GM23338 (cell line): ENCODE data around the gene TARS2. TPM values are rescaled to one million over a fixed set of nuclear protein-coding genes. Genes with fewer than 3 reads are reported as not detected.

Experiments used
- ATAC-seq: fragments of 200-7000 bp; cut with Tn5 transposase; 3 replicates; pipeline ENCODE4 v1.9.1; 2020
- DNase-seq: peaks from one replicate; pipeline ENCODE4 v3.0.0-alpha.2; 2015; ENCODE audit warnings: low spot score
- H2AFZ ChIP-seq: fragments of 200-600 bp; sonication (generic); 2 replicates; pipeline ENCODE4 v1.8.0; 2016; ENCODE audit warnings: antibody characterized with exemption, mild to moderate bottlenecking, moderate library complexity
- H3F3A ChIP-seq: fragments of 200-600 bp; sonication (generic); replicated peaks from 2 replicates; pipeline ENCODE4 v1.8.0; 2017; ENCODE audit warnings: antibody characterized with exemption, mixed run types, low read depth
- H3K27ac ChIP-seq: fragments of 200-600 bp; sonication (generic); 2 replicates; pipeline ENCODE4 v1.6.1; 2016; ENCODE audit warnings: low read depth
- H3K27me3 ChIP-seq: fragments of 200-600 bp; sonication (generic); 2 replicates; pipeline ENCODE4 v1.8.0; 2016; ENCODE audit warnings: mild to moderate bottlenecking, mixed run types, moderate library complexity; ENCODE audit not compliant: insufficient read depth
- H3K36me3 ChIP-seq: fragments of 200-600 bp; sonication (generic); 2 replicates; pipeline ENCODE4 v1.8.0; 2016; ENCODE audit warnings: mild to moderate bottlenecking; ENCODE audit not compliant: insufficient read depth
- H3K4me1 ChIP-seq: fragments of 200-600 bp; sonication (generic); 2 replicates; pipeline ENCODE4 v1.8.0; 2016; ENCODE audit warnings: mild to moderate bottlenecking, moderate library complexity; ENCODE audit not compliant: insufficient read depth
- H3K4me2 ChIP-seq: fragments of 200-600 bp; sonication (generic); 2 replicates; pipeline ENCODE4 v1.7.1; 2017; ENCODE audit warnings: mixed run types
- H3K4me3 ChIP-seq: fragments of 200-600 bp; sonication (generic); 2 replicates; pipeline ENCODE4 v1.6.1; 2016; ENCODE audit warnings: mixed run types
- H3K79me2 ChIP-seq: fragments of 200-600 bp; sonication (generic); replicated peaks from 2 replicates; pipeline ENCODE4 v1.8.0; 2017; ENCODE audit warnings: mild to moderate bottlenecking; ENCODE audit not compliant: insufficient read depth
- H3K9me2 ChIP-seq: fragments of 200-600 bp; sonication (generic); 2 replicates; pipeline ENCODE4 v1.8.0; 2017; ENCODE audit not compliant: insufficient read depth
- H4K20me1 ChIP-seq: fragments of 200-600 bp; sonication (generic); replicated peaks from 2 replicates; pipeline ENCODE4 v1.8.0; 2017; ENCODE audit warnings: mild to moderate bottlenecking; ENCODE audit not compliant: insufficient read depth
- H3K27ac Mint-ChIP-seq: 2 replicates; pipeline ENCODE4 v1.8.0; 2020; ENCODE audit warnings: inconsistent platforms, mild to moderate bottlenecking, moderate library complexity, mixed read lengths
- H3K27me3 Mint-ChIP-seq: 3 replicates; pipeline ENCODE4 v1.8.0; 2022; ENCODE audit warnings: low read depth, mild to moderate bottlenecking, moderate library complexity, mixed read lengths, inconsistent platforms; ENCODE audit not compliant: insufficient read depth, poor library complexity
- H3K36me3 Mint-ChIP-seq: 3 replicates; pipeline ENCODE4 v1.8.0; 2021; ENCODE audit warnings: low read depth, mild to moderate bottlenecking, inconsistent platforms, moderate library complexity, mixed read lengths
- H3K4me1 Mint-ChIP-seq: 3 replicates; pipeline ENCODE4 v1.8.0; 2020; ENCODE audit warnings: mild to moderate bottlenecking, inconsistent platforms, mixed read lengths
- H3K4me3 Mint-ChIP-seq: 3 replicates; pipeline ENCODE4 v1.8.0; 2021; ENCODE audit warnings: moderate library complexity, mild to moderate bottlenecking, inconsistent platforms, mixed read lengths
- H3K9me3 Mint-ChIP-seq: 3 replicates; pipeline ENCODE4 v1.8.0; 2020; ENCODE audit warnings: moderate library complexity, mild to moderate bottlenecking, inconsistent platforms, mixed read lengths
- CREB1 ChIP-seq: fragments of 250-450 bp; sonication (Bioruptor Pico); IDR thresholded peaks from 2 replicates; pipeline ENCODE4 v1.5.0; 2020; ENCODE audit warnings: low read depth, mild to moderate bottlenecking, moderate library complexity
- EZH2phosphoT487 ChIP-seq: fragments of 200-600 bp; sonication (generic); IDR thresholded peaks from one replicate; pipeline ENCODE4 v1.8.1; 2018; ENCODE audit warnings: antibody characterized with exemption; ENCODE audit not compliant: unreplicated experiment
- JUNB ChIP-seq: IDR thresholded peaks from one replicate; pipeline ENCODE4 v1.6.1; 2016; ENCODE audit warnings: antibody characterized with exemption; ENCODE audit not compliant: unreplicated experiment
- NANOG ChIP-seq: IDR thresholded peaks from 2 replicates; pipeline ENCODE4 v1.6.1; 2016; ENCODE audit warnings: antibody characterized with exemption, borderline replicate concordance
- POLR2AphosphoS5 ChIP-seq: IDR thresholded peaks from 2 replicates; pipeline ENCODE4 v1.6.1; 2016; ENCODE audit warnings: antibody characterized with exemption, low read depth
- STAT1 ChIP-seq: IDR thresholded peaks from one replicate; pipeline ENCODE4 v1.6.1; 2016; ENCODE audit warnings: antibody characterized with exemption; ENCODE audit not compliant: unreplicated experiment
- ZNF114 ChIP-seq: fragments of 250-450 bp; sonication (Bioruptor Pico); IDR thresholded peaks from 2 replicates; pipeline ENCODE4 v1.5.0; 2020; ENCODE audit warnings: mild to moderate bottlenecking, moderate library complexity
- ZNF331 ChIP-seq: fragments of 250-450 bp; sonication (Bioruptor Pico); IDR thresholded peaks from 2 replicates; pipeline ENCODE4 v1.5.0; 2020; ENCODE audit warnings: low read depth, mild to moderate bottlenecking, moderate library complexity
- polyA plus RNA-seq: library from polyadenylated mRNA; unstranded; fragments of >200 nt; fragmentation: Nextera tagmentation; extraction: Ambion mirVana; gene quantifications from 2 replicates; pipeline ENCODE4 v1.2.1, GENCODE V29; 2016
- total RNA-seq: library from RNA; depleted of rRNA; stranded (reverse); fragments of >200 nt; shearing (Covaris generic); gene quantifications from 2 replicates; pipeline ENCODE4 v1.2.3, GENCODE V29; 2014
- TF ChIP-seq, protein P1 (sequence below), 2 experiments: fragments of 200-600 bp in 1 of 2; sonication (generic) in 1 of 2; conservative IDR thresholded peaks; 2 replicates each; pipeline versions ENCODE4 v1.5.1 to v1.6.1; 2016 to 2017; ENCODE audit warnings: antibody characterized with exemption in 2 of 2, low read depth in 2 of 2, mild to moderate bottlenecking in 2 of 2, moderate library complexity in 1 of 2
- TF ChIP-seq, protein P2 (sequence below): IDR thresholded peaks from one replicate; pipeline ENCODE4 v1.6.1; 2018; ENCODE audit warnings: antibody characterized with exemption; ENCODE audit not compliant: unreplicated experiment
- TF ChIP-seq, protein P3 (sequence below): fragments of 250-450 bp; sonication (Bioruptor Pico); IDR thresholded peaks from 2 replicates; pipeline ENCODE4 v1.5.0; 2020; ENCODE audit warnings: mild to moderate bottlenecking, moderate library complexity
- TF ChIP-seq, protein P4 (sequence below): IDR thresholded peaks from 2 replicates; pipeline ENCODE4 v1.6.1; 2016; ENCODE audit warnings: antibody characterized with exemption

The TARS2 gene
- total and polyA plus RNA-seq, 2 experiments from 2014 or later, result 19.5 to 28.4 TPM

DNA sequence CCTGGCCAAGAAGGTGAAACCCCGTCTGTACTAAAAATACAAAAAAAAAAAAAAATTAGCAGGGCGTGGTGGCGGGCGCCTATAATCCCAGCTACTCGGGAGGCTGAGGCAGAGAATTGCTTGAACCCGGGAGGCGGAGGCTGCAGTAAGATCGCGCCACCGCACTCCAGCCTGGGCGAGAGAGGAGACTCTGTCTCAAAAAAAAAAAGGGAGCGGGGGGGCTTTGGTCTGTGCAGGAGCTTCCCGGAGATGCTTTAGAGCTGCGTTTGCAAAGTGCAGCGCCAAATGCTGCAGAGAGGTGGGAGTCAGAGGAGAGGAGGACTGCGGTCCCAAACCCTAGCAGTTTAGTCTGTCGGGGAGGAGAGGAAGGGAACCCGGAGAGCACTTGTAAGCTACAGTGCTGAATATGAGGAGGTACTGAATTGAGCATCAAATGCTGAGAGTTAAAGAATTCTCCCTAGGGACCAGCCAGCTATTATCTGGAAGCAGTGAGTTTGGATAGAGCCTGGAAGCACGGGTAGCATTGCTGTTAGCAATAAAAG is 28.9 kb downstream of the TARS2 start:
- Histone ChIP-seq H3F3A (0 out of 2 replicates have a peak, but pooled peaks cover 17% of the 10 kb centered on the region), H3K36me3 (no peaks in the 10 kb centered on the region), H3K9me2 (no peaks in the 10 kb centered on the region), H4K20me1 (no peaks in the 10 kb centered on the region), H3K4me1 (peaks cover 7% of the 10 kb centered on the region; the same call in 1 of the 2 replicates), H3K4me3 (peak overlapping the region; percentile 81), H2AFZ (peak overlapping the region; percentile 93), H3K27me3 (no peaks in the 10 kb centered on the region), H3K27ac (no peak overlapping the region; the same call in 1 of the 2 replicates), H3K4me2 (peak overlapping the region; percentile 91), H3K79me2 (no peaks in the 10 kb centered on the region)
- Mint-ChIP-seq H3K27ac (peak overlapping the region; percentile 42; the same call in 1 of the 2 replicates), H3K36me3 (peaks cover 6% of the 10 kb centered on the region; the same call in 1 of the 3 replicates), H3K9me3 (no peaks in the 10 kb centered on the region; the same call in 2 of the 3 replicates), H3K4me1 (peaks cover 8% of the 10 kb centered on the region), H3K4me3 (peak overlapping the region; percentile 91), H3K27me3 (peaks cover 20% of the 10 kb centered on the region)
- TF ChIP-seq POLR2AphosphoS5 (no peak), JUNB (no peak), NANOG (no peak), EZH2phosphoT487 (no peak), ZNF331 (CRISPR knock-in tag) (no peak), CREB1 (CRISPR knock-in tag) (no peak), ZNF114 (CRISPR knock-in tag) (no peak), STAT1 (no peak)
- TF ChIP-seq, protein P1, sequence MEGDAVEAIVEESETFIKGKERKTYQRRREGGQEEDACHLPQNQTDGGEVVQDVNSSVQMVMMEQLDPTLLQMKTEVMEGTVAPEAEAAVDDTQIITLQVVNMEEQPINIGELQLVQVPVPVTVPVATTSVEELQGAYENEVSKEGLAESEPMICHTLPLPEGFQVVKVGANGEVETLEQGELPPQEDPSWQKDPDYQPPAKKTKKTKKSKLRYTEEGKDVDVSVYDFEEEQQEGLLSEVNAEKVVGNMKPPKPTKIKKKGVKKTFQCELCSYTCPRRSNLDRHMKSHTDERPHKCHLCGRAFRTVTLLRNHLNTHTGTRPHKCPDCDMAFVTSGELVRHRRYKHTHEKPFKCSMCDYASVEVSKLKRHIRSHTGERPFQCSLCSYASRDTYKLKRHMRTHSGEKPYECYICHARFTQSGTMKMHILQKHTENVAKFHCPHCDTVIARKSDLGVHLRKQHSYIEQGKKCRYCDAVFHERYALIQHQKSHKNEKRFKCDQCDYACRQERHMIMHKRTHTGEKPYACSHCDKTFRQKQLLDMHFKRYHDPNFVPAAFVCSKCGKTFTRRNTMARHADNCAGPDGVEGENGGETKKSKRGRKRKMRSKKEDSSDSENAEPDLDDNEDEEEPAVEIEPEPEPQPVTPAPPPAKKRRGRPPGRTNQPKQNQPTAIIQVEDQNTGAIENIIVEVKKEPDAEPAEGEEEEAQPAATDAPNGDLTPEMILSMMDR (conservative IDR thresholded peaks at IDR 0.05; ENCODE audit: low read depth in 2 of 2), result no peak
- TF ChIP-seq, protein P2, sequence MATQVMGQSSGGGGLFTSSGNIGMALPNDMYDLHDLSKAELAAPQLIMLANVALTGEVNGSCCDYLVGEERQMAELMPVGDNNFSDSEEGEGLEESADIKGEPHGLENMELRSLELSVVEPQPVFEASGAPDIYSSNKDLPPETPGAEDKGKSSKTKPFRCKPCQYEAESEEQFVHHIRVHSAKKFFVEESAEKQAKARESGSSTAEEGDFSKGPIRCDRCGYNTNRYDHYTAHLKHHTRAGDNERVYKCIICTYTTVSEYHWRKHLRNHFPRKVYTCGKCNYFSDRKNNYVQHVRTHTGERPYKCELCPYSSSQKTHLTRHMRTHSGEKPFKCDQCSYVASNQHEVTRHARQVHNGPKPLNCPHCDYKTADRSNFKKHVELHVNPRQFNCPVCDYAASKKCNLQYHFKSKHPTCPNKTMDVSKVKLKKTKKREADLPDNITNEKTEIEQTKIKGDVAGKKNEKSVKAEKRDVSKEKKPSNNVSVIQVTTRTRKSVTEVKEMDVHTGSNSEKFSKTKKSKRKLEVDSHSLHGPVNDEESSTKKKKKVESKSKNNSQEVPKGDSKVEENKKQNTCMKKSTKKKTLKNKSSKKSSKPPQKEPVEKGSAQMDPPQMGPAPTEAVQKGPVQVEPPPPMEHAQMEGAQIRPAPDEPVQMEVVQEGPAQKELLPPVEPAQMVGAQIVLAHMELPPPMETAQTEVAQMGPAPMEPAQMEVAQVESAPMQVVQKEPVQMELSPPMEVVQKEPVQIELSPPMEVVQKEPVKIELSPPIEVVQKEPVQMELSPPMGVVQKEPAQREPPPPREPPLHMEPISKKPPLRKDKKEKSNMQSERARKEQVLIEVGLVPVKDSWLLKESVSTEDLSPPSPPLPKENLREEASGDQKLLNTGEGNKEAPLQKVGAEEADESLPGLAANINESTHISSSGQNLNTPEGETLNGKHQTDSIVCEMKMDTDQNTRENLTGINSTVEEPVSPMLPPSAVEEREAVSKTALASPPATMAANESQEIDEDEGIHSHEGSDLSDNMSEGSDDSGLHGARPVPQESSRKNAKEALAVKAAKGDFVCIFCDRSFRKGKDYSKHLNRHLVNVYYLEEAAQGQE, result no peak
- TF ChIP-seq, protein P3, sequence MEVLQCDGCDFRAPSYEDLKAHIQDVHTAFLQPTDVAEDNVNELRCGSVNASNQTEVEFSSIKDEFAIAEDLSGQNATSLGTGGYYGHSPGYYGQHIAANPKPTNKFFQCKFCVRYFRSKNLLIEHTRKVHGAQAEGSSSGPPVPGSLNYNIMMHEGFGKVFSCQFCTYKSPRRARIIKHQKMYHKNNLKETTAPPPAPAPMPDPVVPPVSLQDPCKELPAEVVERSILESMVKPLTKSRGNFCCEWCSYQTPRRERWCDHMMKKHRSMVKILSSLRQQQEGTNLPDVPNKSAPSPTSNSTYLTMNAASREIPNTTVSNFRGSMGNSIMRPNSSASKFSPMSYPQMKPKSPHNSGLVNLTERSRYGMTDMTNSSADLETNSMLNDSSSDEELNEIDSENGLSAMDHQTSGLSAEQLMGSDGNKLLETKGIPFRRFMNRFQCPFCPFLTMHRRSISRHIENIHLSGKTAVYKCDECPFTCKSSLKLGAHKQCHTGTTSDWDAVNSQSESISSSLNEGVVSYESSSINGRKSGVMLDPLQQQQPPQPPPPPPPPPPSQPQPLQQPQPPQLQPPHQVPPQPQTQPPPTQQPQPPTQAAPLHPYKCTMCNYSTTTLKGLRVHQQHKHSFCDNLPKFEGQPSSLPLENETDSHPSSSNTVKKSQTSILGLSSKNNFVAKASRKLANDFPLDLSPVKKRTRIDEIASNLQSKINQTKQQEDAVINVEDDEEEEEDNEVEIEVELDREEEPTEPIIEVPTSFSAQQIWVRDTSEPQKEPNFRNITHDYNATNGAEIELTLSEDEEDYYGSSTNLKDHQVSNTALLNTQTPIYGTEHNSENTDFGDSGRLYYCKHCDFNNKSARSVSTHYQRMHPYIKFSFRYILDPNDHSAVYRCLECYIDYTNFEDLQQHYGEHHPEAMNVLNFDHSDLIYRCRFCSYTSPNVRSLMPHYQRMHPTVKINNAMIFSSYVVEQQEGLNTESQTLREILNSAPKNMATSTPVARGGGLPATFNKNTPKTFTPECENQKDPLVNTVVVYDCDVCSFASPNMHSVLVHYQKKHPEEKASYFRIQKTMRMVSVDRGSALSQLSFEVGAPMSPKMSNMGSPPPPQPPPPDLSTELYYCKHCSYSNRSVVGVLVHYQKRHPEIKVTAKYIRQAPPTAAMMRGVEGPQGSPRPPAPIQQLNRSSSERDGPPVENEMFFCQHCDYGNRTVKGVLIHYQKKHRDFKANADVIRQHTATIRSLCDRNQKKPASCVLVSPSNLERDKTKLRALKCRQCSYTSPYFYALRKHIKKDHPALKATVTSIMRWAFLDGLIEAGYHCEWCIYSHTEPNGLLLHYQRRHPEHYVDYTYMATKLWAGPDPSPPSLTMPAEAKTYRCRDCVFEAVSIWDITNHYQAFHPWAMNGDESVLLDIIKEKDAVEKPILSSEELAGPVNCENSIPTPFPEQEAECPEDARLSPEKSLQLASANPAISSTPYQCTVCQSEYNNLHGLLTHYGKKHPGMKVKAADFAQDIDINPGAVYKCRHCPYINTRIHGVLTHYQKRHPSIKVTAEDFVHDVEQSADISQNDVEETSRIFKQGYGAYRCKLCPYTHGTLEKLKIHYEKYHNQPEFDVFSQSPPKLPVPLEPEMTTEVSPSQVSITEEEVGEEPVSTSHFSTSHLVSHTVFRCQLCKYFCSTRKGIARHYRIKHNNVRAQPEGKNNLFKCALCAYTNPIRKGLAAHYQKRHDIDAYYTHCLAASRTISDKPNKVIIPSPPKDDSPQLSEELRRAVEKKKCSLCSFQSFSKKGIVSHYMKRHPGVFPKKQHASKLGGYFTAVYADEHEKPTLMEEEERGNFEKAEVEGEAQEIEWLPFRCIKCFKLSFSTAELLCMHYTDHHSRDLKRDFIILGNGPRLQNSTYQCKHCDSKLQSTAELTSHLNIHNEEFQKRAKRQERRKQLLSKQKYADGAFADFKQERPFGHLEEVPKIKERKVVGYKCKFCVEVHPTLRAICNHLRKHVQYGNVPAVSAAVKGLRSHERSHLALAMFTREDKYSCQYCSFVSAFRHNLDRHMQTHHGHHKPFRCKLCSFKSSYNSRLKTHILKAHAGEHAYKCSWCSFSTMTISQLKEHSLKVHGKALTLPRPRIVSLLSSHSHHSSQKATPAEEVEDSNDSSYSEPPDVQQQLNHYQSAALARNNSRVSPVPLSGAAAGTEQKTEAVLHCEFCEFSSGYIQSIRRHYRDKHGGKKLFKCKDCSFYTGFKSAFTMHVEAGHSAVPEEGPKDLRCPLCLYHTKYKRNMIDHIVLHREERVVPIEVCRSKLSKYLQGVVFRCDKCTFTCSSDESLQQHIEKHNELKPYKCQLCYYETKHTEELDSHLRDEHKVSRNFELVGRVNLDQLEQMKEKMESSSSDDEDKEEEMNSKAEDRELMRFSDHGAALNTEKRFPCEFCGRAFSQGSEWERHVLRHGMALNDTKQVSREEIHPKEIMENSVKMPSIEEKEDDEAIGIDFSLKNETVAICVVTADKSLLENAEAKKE, result no peak
- TF ChIP-seq, protein P4, sequence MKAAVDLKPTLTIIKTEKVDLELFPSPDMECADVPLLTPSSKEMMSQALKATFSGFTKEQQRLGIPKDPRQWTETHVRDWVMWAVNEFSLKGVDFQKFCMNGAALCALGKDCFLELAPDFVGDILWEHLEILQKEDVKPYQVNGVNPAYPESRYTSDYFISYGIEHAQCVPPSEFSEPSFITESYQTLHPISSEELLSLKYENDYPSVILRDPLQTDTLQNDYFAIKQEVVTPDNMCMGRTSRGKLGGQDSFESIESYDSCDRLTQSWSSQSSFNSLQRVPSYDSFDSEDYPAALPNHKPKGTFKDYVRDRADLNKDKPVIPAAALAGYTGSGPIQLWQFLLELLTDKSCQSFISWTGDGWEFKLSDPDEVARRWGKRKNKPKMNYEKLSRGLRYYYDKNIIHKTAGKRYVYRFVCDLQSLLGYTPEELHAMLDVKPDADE, result no peak
- DNase-seq, result peak; percentile 58
- peak; percentile 35 for ATAC-seq
